Suprapubic skin (tissue), 4 donors: Measurements from ENCODE around the gene CFAP119.

Experiments used
- EP300 ChIP-seq: sonication (generic); formaldehyde crosslinking; IDR thresholded peaks from one replicate; pipeline ENCODE4 v1.6.1; 2017; ENCODE audit warnings: antibody characterized with exemption
- POLR2A ChIP-seq, 2 donors: fragments of 450-650 bp; IDR thresholded peaks; one replicate each; pipeline ENCODE4 v1.6.1; 2017; ENCODE audit warnings: antibody characterized with exemption in 2 of 2, mild to moderate bottlenecking in 2 of 2, moderate library complexity in 2 of 2
- POLR2AphosphoS5 ChIP-seq, 3 donors: sonication (generic); formaldehyde crosslinking; IDR thresholded peaks; one replicate each; pipeline ENCODE4 v1.6.1; 2017; ENCODE audit warnings: antibody characterized with exemption in 3 of 3
- TF ChIP-seq, protein P1 (sequence below), 2 donors: fragments of 200-600 bp in 1 of 2; fragments of 450-650 bp in 1 of 2; sonication (generic) in 1 of 2; IDR thresholded peaks; one replicate each; pipeline ENCODE4 v1.5.1; 2016 to 2019; ENCODE audit warnings: antibody characterized with exemption in 2 of 2, mild to moderate bottlenecking in 1 of 2, moderate library complexity in 1 of 2

DNA sequence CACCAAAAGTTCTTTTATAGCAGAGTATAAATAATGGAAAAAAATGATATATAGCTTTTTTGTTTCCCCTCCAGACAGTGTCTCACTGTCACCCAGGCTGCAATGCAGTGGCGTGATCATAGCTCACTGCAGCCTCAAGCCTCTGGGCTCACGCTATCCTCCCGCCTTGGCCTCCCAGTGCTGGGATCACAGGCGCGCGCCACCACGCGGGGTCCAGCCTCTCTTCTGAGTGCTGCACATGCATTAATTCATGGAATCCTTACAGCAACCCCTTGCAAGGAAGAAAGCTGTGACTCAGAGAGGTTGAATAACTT lies 43.2 kb upstream of the CFAP119 start:
- TF ChIP-seq, protein P1, sequence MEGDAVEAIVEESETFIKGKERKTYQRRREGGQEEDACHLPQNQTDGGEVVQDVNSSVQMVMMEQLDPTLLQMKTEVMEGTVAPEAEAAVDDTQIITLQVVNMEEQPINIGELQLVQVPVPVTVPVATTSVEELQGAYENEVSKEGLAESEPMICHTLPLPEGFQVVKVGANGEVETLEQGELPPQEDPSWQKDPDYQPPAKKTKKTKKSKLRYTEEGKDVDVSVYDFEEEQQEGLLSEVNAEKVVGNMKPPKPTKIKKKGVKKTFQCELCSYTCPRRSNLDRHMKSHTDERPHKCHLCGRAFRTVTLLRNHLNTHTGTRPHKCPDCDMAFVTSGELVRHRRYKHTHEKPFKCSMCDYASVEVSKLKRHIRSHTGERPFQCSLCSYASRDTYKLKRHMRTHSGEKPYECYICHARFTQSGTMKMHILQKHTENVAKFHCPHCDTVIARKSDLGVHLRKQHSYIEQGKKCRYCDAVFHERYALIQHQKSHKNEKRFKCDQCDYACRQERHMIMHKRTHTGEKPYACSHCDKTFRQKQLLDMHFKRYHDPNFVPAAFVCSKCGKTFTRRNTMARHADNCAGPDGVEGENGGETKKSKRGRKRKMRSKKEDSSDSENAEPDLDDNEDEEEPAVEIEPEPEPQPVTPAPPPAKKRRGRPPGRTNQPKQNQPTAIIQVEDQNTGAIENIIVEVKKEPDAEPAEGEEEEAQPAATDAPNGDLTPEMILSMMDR (IDR thresholded peaks at IDR 0.05), result no peak
- TF ChIP-seq POLR2A (IDR thresholded peaks at IDR 0.05) (no peak), EP300 (no peak), POLR2AphosphoS5 (IDR thresholded peaks at IDR 0.05) (no peak)
